ENCODE data around the gene REL. TPM values are rescaled to one million over a fixed set of nuclear protein-coding genes. Genes with fewer than 3 reads are reported as not detected.

Gene REL
- total RNA-seq, 1 donor from 2014 or later = 29.8 TPM

GRCh38 chr2:60867848-60868247 lies 13.5 kb upstream of the REL start:
- Mint-ChIP-seq H3K27ac (no peak overlapping the region), H3K27me3 (ENCODE audit: low read depth) (no peaks in the 10 kb centered on the region), H3K36me3 (no peaks in the 10 kb centered on the region), H3K9me3 (peaks cover 3% of the 10 kb centered on the region), H3K4me3 (no peak overlapping the region), H3K4me1 (no peaks in the 10 kb centered on the region)
- DNase-seq (ENCODE audit: low spot score in 2 of 2, unreplicated experiment in 2 of 2) = no peak
- TF ChIP-seq CTCF (IDR thresholded peaks at IDR 0.05; ENCODE audit: unreplicated experiment) = no peak

GRCh38 chr2:60868589-60869273 lies 12.6 kb upstream of the REL start:
- no peak for TF ChIP-seq CTCF (IDR thresholded peaks at IDR 0.05; ENCODE audit: unreplicated experiment)
- no peak for DNase-seq (ENCODE audit: low spot score in 2 of 2, unreplicated experiment in 2 of 2)
- no peaks in the 10 kb centered on the region for H3K27me3 Mint-ChIP-seq (ENCODE audit: low read depth)
- peaks cover 3% of the 10 kb centered on the region for H3K9me3 Mint-ChIP-seq
- H3K36me3 Mint-ChIP-seq = no peaks in the 10 kb centered on the region
- H3K4me1 Mint-ChIP-seq = no peaks in the 10 kb centered on the region
- no peak overlapping the region for H3K27ac Mint-ChIP-seq
- H3K4me3 Mint-ChIP-seq = no peak overlapping the region

GRCh38 chr2:60872510-60872928 lies 8.9 kb upstream of the REL start:
- Mint-ChIP-seq H3K4me1 (no peaks in the 10 kb centered on the region), H3K9me3 (peaks cover 4% of the 10 kb centered on the region), H3K27me3 (ENCODE audit: low read depth) (no peaks in the 10 kb centered on the region), H3K27ac (no peak overlapping the region), H3K36me3 (no peaks in the 10 kb centered on the region), H3K4me3 (no peak overlapping the region)
- DNase-seq (ENCODE audit: low spot score in 2 of 2, unreplicated experiment in 2 of 2) = no peak
- no peak for TF ChIP-seq CTCF (IDR thresholded peaks at IDR 0.05; ENCODE audit: unreplicated experiment)

GRCh38 chr2:60873381-60873780 lies 8.0 kb upstream of the REL start:
- Mint-ChIP-seq H3K9me3 (peaks cover 4% of the 10 kb centered on the region), H3K27me3 (ENCODE audit: low read depth) (no peaks in the 10 kb centered on the region), H3K4me3 (no peak overlapping the region), H3K4me1 (no peaks in the 10 kb centered on the region), H3K27ac (no peak overlapping the region), H3K36me3 (no peaks in the 10 kb centered on the region)
- DNase-seq (ENCODE audit: low spot score in 2 of 2, unreplicated experiment in 2 of 2) = no peak
- no peak for TF ChIP-seq CTCF (IDR thresholded peaks at IDR 0.05; ENCODE audit: unreplicated experiment)

GRCh38 chr2:60875520-60875919 lies 5.9 kb upstream of the REL start:
- H3K4me3 Mint-ChIP-seq = no peak overlapping the region

More at GRCh38 chr2:60875520-60875919, 5.9 kb upstream of the REL start:
- no peaks in the 10 kb centered on the region for H3K27me3 Mint-ChIP-seq (ENCODE audit: low read depth)
- H3K27ac Mint-ChIP-seq = no peak overlapping the region
- TF ChIP-seq CTCF (IDR thresholded peaks at IDR 0.05; ENCODE audit: unreplicated experiment) = no peak
- no peak for DNase-seq (ENCODE audit: low spot score in 2 of 2, unreplicated experiment in 2 of 2)
- peaks cover 4% of the 10 kb centered on the region for H3K9me3 Mint-ChIP-seq
- no peaks in the 10 kb centered on the region for H3K36me3 Mint-ChIP-seq
- no peaks in the 10 kb centered on the region for H3K4me1 Mint-ChIP-seq
